ENCODE data around the gene TRAFD1.

Gene TRAFD1

GRCh38 chr12:112199136-112199535, 73.8 kb downstream of the TRAFD1 start:
- no peak for DNase-seq (ENCODE audit: low spot score)

All from germinal center (tissue), 1 donor.